GM21619 (cell line): ENCODE results near the gene SPATA21.
"Not testable (repeated sequence)": the region's sequence is repeated elsewhere in the genome, so short reads cannot be mapped to it uniquely, and the experiment has no call there.

Experiments used
- ATAC-seq: cut with Tn5 transposase; IDR thresholded peaks from one replicate; pipeline ENCODE4 v1.9.1; 2021; ENCODE audit not compliant: unreplicated experiment

Gene SPATA21, protein sequence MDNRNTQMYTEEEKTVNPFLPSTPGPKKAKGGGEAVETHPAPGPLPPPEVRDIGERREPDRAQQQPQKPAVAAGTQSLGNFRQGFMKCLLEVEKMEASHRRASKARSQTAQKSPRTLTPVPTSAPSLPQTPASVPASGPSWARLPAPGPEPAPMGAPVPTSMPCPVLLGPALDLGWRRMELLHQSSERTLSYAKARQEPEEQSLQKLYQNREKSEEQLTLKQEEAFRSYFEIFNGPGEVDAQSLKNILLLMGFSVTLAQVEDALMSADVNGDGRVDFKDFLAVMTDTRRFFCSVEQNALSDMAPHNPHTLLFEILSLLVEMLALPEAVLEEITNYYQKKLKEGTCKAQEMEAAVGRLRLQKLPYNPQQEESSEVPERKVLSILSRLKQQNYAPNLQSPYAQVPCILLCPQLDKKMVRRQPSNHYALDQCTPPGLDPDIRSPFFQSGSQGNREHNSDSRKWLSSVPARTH

DNA sequence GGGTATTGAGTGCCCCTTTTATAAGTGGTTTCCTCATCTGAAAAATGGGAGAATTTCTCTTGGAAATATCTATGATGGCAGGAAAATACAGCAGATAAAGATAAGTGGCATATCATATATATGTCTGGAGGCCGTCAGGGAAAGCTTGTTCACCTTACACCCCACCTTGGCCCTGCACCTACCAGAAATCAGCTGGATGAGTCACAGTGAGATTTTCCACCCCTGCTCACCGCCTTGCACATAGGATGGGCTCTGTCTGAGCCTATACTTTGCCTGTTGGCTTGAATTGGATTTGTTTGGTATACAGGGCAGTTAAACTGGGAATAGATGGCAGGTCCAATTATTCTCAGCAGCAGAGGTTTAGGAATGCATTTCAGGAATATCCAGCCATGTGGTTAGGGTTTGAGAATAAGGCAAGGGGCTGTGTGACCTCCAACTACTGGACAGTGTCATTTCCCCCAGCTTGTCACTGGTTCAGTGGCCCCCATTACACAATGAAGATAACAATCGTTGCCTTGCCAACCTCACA is at the start of gene SPATA21:
TSS of gene SPATA21 (minus strand) at position 479 of the 529 bp plus-strand sequence. CDS start 6,053 bp downstream, outside the sequence.
- no peak for ATAC-seq

DNA sequence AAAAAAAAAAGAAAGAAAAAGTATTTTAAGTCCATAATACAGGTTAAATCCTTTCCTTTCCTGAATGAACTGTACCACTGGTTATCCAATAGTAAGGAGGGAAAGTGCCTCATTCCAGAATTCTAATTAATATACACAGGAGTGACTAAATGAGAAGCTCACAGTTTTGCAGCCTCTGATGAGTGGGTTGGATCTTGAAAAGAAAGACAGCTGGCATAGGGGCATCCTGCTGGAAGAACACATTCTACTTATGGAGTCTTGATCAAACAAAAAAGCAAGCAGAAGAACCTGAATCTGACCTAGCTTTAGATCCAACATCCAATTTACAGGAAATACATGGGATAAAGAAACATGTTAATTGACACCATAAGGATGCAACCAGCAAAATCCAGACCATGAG is 49.8 kb upstream of the SPATA21 start:
- ATAC-seq, result not testable (repeated sequence)

DNA sequence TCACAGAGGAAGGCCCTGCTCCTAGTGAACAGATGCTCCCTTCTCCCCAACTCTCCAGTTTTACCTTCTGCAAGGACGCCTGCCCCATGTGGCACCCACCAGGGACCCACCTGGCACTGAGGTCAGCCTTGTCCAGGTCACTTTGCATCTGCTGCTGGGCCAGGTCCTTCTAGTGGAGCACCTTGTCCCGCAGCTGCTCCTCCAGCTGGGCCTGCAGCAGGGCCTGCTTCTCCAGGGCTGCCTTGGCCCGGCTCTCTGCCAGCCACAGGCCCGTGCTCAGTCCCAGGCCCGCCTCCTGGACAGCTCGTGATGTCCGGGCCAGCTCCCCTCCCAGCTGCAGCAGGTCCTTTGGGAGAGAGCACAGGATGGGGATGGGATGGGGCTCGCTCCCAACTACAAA is 49.1 kb upstream of the SPATA21 start:
- not testable (repeated sequence) for ATAC-seq

DNA sequence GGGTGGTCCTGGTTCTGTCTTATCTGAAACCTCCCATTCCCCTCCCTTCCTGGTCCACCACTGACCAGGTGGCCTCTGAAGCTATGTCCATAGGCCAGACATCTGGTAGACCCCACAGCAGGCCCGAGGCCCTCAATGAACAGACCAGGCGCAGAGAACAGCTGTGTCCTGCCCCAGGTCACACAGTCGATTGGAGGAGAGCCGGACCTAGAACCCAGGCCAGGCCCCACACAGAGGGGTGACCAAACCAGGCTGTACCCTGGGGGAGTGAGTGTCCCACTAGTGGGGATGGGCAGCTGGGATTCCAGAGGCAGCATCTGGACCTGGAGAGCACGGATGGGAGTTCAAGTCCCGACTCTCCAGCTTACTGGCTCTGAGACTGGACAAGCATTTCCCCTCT is 47.7 kb upstream of the SPATA21 start:
- ATAC-seq, result no peak

DNA sequence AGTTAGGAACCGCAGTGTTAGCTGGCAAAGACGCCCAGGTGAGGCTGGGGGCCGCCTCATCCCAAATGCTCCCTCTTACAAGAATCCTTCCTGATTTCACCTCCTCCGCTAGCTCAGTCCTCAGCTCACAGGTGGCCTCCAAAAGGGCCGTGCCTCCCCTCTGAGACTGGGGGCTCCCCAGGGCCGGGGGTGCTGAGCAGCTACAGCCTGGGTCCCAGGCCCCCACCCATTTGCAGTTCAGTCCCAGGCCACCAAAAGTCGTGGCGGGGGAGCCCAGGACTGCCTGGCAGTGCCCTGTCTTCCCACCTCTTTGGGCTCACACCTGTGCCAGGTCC is 47.2 kb upstream of the SPATA21 start:
- no peak for ATAC-seq

DNA sequence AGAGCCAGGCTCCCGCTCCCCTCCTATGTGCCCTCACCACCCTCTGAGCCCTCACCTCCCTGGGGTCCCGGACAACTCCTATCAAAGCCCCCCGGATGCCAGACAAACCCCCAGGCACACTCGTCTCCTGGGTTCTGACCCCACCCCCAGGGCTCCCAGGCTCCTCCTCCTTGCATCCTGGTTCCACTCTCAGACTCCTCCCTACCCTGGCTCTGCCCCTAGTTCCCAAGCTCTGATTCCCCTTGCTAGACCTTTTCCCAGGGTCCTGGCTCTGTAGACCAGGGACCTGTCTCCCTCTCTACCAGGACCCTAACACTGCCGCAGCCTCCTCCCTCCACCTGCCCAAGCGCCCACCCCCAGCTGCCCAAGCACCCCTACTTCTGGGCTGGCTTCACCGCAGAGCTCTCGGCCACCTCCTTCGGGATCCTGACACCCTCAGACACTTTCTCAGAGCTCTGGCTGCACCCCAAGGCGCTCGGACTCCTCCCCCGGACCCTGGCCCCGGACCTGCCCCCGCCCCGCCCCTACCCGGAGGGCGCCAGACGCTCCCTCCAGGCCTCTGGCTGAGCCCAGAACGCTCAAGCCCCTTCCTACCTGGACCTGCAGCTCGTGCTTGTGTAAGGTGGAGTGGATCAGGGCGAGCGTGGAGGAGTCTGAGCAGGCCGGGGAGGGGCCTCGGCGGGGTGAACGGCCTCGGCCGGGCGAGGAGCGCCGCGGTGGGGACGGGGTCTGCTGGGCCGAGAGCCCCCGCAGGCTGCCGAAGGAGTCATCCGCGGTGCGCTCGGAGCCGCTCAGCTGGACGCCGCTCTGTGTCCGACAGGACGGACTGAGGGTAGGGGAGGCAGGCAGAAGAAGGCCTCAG is 46.6 kb upstream of the SPATA21 start:
- ATAC-seq, result not testable (repeated sequence)

DNA sequence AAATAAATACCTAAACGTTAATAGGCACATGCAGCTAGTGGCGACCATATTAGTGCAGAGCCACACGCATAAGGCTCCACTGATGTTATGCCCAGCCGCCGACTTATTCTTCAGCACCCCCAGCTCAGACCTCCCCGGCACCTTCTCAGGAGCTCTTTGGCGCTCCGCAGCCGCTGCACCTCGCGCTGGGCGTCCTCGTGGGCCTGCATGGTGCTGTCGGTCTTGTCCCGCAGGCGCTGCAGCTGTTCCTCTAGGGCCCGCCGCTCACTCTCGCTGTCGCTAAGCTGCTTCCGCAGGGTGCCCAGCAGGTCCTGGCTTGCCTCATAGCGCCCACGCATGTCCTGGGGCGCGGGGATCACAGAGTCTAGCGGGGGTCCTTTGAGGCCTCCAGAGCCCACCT is 45.9 kb upstream of the SPATA21 start:
- not testable (repeated sequence) for ATAC-seq

DNA sequence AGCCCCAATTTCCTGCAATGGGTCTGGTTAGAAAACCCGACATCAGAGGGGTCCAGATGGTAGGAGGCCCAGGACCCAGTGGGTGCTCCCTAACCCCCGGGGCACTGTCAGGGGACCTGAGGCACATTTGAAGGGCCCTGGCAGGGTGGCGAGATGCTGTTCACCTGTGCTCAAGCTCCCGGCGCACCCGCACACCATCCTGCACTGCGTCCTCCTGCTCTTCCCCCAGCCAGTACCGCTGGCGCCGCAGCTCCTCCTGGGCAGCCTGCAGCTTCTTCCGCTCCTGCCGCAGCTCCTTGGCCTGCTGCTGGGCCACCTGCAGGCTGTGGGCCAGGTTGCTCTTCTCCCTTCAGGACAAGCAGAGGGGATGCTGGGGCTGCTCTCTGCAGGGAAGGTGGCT is 40.9 kb upstream of the SPATA21 start:
- ATAC-seq, result no peak

DNA sequence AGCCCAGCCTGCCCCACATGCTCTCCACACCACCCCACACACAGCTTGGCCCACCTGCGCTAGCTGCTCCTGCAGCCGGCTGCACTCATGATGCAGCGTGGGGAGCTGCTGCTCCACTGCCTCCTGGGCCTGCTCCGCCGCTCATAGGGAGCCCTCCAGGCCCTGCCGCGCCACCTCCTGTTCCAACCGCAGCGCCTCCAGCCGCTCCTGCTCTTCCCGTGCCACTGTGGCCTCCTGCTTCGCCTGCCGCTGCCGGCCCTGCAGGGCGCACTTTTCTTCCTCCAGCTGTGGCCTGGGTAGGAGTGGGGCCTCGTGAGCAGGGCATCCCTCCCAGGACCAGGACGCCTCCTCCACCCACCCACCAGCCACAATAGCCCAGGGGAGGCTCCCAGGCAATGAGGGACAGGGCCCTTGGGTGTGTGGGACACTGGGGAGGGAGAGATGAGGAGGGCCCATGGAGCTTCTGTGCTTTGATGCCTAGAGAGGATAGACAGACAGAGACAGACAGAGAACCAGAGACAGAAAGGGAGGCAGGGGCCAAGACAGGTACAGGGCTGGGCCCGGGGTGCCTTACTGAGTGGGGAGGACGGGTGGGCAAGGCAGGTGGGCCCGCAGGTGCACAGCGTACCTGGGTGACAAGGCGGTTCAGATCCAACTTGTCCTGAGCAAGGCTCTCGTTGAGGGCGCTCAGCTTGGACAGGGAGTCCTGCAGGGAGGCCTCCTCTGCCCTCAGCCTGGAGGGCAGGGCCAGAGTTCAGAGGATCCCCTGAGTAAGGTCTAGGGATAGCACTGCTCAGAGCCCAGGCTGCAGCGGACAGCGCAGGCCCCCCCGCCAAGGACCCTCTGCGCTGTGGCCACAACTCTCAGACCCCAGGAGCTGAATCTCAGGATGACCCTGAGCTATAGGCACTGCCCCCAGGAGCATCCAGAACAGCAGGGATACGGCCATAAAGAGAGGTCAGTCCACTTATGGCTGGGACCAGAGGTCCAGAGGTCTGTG is 38.8 kb upstream of the SPATA21 start:
- ATAC-seq, result not testable (repeated sequence)

DNA sequence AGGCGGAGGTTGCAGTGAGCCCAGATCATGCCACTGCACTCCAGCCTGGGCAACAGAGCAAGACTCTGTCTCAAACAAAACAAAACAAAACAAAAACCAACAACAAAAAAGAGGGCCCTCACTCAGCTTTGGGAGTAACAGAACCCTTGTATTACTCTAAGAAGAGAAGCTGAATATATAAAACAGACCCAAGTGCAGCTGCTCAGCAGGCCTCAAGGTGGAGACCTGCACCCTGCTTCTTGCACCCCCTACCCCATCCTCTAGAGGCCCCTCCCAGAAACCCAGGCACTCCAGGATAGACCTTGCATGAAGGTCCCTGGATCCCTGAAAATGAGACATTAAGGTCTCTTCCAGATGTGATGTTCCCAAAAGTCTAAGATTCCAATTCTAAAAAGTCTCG is 37.7 kb upstream of the SPATA21 start:
- not testable (repeated sequence) for ATAC-seq

DNA sequence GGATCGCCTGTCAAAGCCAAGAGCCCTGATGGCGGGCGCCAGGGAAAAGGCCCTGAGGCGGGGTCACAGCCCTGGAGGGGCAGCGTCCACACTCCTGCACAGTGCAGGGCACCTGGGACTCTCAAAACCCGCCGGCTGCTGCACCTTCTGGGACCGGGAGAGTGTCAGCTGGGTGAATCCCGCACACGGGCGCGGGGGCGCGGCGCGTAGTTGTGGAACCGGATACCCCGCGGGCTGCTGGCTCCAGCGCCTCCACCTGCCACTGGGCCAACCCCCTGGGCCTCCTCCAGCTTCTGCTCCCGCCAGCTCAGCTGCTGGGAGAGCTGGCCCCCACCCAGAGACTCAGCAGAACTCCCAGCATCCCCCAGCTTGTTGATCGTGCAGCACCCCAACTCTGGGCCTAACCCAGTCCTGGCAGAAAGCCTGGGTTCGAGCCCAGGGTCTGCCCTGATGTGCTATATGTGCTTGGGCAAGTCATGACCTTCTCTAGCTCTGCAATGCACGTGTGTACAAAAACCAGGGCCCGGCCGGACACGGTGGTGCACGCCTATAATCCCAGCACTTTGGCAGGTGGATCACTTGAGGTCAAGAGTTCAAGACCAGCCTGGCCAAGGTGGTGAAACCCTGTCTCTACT is 37.1 kb upstream of the SPATA21 start:
- no peak for ATAC-seq

DNA sequence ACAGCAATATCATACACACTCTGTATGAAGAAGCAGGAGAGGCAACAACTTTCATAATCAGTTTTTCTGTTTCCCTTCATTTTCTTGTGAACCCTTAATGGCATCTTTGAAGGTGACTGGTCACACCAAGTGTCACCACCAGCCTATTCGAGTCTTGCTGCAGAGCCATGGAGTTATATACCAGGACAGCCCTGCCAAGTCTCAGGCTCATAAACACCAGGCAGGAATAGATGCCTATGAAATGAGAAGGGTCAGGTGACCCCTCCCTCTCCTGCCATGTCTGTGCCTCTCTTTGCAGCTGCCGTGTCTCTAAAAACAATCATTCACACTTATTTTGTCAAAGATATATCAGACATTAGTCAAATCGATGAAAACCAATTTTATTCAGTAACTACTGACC is 31.3 kb upstream of the SPATA21 start:
- no peak for ATAC-seq

DNA sequence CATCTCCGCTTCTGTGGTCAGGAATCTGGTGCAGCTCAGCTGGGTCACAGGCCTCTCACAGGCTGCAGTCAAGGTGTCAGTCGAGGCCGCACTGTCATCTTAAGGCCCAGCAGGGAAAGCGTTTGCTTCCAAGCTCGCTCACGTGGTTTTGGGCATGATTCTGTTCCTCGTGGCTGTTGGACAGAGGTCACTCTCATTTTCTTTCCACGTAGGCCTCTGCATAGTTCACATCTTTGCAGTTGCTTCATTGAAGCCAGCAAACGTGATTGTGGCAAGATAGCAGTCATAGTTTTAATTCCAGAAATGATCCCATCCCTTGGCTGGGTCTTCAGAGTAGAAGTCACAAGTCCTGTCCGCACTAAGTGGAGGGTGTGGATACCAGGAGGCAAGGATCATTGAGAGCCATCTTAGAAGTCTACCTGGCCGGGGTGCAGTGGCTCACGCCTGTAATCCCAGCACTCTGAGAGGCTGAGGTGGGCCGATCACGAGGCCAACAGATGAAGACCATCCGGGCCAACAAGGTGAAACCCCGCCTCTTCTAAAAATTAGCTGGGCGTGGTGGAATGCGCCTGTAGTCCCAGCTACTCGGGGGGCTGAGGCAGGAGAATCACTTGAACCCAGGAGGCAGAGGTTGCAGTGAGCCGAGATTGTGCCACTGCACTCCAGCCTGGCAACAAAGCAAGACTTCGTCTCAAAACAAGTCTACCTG is 27.8 kb upstream of the SPATA21 start:
- no peak for ATAC-seq

DNA sequence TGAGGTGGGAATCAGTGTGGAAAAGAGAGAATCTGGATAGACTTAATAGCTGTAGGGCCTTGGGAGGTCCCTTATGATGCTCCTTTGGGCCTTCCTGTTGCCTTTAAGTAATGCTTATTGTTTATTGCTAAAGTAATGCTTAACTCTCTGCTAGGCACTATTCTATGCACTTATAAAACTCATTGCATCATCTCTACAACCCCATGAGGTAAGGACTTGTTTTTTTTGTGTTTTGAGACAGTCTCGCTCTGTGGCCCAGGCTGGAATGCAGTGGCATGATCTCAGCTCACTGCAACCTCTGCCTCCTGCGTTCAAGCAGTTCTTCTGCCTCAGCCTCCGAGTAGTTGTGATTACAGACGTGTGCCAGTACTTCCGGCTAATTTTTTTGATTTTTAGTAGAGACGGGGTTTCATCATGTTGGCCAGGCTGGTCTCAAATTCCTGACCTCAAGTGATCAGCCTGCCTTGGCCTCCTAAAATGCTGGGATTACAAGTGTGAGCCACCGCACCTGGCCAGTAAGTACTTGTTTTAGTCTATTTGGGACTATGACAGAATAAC is 25.6 kb upstream of the SPATA21 start:
- ATAC-seq, result no peak

DNA sequence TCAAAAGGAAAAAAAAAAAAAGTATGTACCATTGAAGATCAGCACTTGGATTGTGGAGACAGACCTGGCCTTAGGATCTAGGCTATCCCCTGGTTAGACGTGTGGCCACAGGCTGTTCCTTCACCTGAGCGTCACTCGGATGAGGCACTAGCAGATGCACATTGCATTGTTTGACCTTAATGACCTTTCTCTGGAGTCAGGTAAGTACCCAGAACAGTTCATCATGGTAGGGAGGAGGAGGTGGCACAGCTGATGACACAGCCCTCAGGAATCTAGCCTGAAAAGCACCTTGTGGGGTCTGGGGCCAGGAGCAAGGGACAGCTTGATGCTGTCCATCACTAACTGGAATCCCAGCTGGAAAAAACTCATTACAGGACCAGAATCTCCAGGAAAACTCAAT is 24.5 kb upstream of the SPATA21 start:
- no peak for ATAC-seq

DNA sequence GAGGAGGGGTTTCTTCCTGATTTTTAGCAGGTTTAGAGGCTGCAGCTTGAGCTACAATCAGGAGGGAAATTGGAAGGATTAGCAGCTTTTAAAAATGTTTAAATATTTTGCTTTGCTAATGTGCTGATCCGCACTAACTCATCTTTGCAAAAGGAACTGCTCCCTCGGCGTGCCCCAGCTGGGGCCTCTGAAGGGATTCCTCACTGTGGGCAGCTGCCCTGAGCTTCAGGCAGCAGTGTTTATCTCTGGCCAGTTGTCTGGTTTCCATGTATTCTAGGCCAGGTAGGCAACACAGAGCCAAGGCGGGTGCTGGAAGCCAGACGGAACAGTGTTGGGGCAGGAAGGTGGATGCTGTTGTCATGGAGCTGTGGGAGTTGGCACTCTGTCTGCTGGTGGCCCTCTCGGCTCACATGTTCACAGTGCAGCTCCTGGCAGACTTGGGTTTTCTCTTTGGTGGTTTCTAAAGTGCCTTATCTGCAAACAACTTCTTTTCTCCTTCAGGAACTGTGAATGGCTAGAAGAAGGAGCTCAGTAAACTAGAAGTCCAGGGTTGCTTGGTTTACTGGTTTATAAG is 22.2 kb upstream of the SPATA21 start:
- ATAC-seq, result no peak

DNA sequence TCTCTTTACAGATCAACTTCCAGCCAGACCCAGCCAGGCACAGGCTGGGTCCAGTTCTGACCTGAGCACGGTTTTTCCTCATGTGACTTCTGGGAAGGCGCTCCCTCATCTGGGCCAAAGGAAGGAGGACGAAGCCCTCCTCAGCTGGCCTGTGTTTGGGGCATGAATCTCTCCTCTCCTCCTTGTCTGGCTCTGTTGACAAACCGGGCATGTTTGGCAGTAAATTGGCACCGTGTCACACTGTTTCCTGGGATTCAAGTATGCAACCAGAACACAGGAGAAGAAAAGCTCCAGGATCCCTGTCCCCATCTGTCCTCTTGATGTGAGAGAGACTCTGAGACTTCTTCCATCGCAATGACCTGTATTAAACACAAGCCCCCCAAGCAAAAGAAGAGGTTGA is 21.6 kb upstream of the SPATA21 start:
- ATAC-seq, result no peak

DNA sequence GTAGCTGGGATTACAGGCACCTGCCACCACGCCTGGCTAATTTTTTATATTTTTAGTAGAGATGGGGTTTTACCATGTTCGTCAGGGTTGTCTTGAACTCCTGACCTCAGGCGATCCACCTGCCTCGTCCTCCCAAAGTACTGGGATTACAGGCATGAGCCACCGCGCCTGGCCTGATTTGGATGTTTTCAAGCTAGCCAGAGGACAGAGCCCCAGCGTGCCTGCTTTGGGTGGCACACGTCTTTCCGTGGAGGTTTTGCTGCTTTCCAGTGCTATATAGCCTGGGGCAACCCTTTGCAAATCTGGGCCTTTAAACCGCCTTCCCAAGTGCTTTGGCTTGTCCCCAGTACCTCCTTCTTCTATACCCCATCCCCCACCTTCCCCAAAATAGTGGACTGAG is 18.9 kb upstream of the SPATA21 start:
- ATAC-seq, result not testable (repeated sequence)

DNA sequence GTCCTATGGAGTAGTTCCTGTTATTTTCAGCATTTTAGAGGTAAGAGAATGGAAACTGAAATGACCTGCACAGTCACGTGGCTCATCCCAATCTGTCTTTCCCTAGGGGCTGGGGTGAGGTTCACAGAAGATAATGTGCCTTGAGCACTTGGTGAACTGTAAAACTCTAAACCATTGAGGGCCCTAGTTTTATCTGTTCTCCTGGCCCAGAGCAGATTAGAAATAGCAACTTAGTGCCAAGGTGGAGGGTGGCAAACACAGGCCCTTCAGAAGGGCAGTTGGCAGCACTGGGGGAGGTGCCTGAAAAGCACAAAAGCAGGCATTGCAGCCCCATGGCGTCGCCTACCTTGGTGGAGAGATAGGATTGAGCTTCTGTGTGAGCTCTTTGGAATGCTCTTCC is 17.7 kb upstream of the SPATA21 start:
- ATAC-seq, result not testable (repeated sequence)
